GM12875 (cell line): Measurements from ENCODE around the gene ANKRD28.

ENCODE experiments used
- H3K4me3 ChIP-seq: one replicate; pipeline ENCODE4 v1.5.1; 2011; ENCODE audit warnings: low read depth, low read length, control low read depth
- CTCF ChIP-seq: IDR thresholded peaks from 2 replicates; pipeline ENCODE4 v1.5.1; 2011; ENCODE audit warnings: low read depth, mild to moderate bottlenecking, control low read depth, inconsistent platforms, low read length, moderate library complexity, borderline replicate concordance; ENCODE audit not compliant: insufficient read depth

The ANKRD28 gene

GRCh38 chr3:15666277-15666676 lies 131.5 kb downstream of the ANKRD28 start:
- TF ChIP-seq CTCF, result no peak
- H3K4me3 ChIP-seq, result no peak overlapping the region

- TF ChIP-seq CTCF, result no peak
- H3K4me3 ChIP-seq, result no peak overlapping the region
Observed at GRCh38 chr3:15665510-15666150, 132.1 kb downstream of the ANKRD28 start.

GRCh38 chr3:15664144-15664543 lies 133.6 kb downstream of the ANKRD28 start:
- no peak overlapping the region for H3K4me3 ChIP-seq
- TF ChIP-seq CTCF, result no peak

GRCh38 chr3:15660055-15660935 lies 137.5 kb downstream of the ANKRD28 start:
- TF ChIP-seq CTCF, result no peak
- H3K4me3 ChIP-seq, result no peak overlapping the region

GRCh38 chr3:15659254-15659975 lies 138.4 kb downstream of the ANKRD28 start:
- no peak for TF ChIP-seq CTCF

GRCh38 chr3:15657016-15657415 lies 140.8 kb downstream of the ANKRD28 start:
- no peak for TF ChIP-seq CTCF
- H3K4me3 ChIP-seq, result no peak overlapping the region

More at GRCh38 chr3:15659254-15659975, 138.4 kb downstream of the ANKRD28 start:
- no peak overlapping the region for H3K4me3 ChIP-seq

- TF ChIP-seq CTCF, result no peak
- no peak overlapping the region for H3K4me3 ChIP-seq
Observed at GRCh38 chr3:15656342-15656741, 141.4 kb downstream of the ANKRD28 start.
